ENCODE measurements around the gene SMIM35.

SMIM35 gene

DNA sequence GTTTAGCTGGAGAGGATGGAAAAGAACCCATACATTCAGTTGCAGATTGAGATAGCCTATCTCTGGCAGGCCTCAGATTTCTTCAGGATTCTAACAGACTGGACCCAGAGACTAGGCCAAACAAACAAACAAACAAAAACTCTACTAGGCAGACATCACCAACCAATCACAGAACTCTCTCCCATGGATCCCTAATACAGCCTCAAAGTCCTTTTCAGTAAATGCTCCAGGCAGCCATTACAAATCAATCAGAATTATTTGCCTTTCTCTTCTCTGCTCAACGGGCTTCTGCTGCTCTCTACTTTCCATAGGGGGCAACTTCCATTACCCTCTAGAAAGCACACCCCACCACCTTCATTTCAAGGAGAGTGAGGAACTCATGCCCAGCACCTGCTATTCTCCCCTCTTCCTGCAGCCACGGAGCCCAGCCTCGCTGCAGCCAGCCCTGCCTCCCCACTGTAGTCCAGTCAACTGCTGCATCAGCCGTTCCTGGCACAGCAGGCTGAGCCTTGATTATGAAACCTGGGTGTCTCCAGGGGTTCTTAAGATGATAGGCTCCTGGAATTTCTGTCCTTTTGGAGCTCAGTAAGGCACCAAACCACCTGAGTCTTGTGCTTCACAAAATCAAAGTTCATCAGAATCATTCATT, 19.0 kb upstream of the SMIM35 start:
- no peak for DNase-seq (ENCODE audit: extremely low spot score)
- ChIA-PET POLR2A (no interaction called here), CTCF (no interaction called here)
- no peak for TF ChIP-seq ZNF384 (IDR thresholded peaks at IDR 0.05)
- no peak for TF ChIP-seq FOXK2 (IDR thresholded peaks at IDR 0.05)
- TF ChIP-seq LEF1 (IDR thresholded peaks at IDR 0.05; ENCODE audit: borderline replicate concordance) = no peak

GRCh38 chr11:118104491-118104890, 17.7 kb upstream of the SMIM35 start:
- TF ChIP-seq CTBP1 (IDR thresholded peaks at IDR 0.05; ENCODE audit: borderline replicate concordance) (no peak), BHLHE40 (IDR thresholded peaks at IDR 0.05; ENCODE audit: borderline replicate concordance) (no peak), ELF4 (IDR thresholded peaks at IDR 0.05) (no peak), FOXK2 (IDR thresholded peaks at IDR 0.05) (no peak), NFRKB (IDR thresholded peaks at IDR 0.05) (no peak), ARNT (IDR thresholded peaks at IDR 0.05) (no peak), HDGF (IDR thresholded peaks at IDR 0.05; ENCODE audit: borderline replicate concordance) (no peak), LEF1 (IDR thresholded peaks at IDR 0.05; ENCODE audit: borderline replicate concordance) (no peak), FOXM1 (IDR thresholded peaks at IDR 0.05; ENCODE audit: borderline replicate concordance) (no peak), SP1 (IDR thresholded peaks at IDR 0.05) (no peak), TARDBP (IDR thresholded peaks at IDR 0.05) (no peak), FOXA1 (IDR thresholded peaks at IDR 0.05) (no peak), L3MBTL2 (conservative IDR thresholded peaks at IDR 0.05) (no peak), SUZ12 (IDR thresholded peaks at IDR 0.05) (no peak), ZNF384 (IDR thresholded peaks at IDR 0.05) (no peak)
- TF ChIP-seq, protein P1, sequence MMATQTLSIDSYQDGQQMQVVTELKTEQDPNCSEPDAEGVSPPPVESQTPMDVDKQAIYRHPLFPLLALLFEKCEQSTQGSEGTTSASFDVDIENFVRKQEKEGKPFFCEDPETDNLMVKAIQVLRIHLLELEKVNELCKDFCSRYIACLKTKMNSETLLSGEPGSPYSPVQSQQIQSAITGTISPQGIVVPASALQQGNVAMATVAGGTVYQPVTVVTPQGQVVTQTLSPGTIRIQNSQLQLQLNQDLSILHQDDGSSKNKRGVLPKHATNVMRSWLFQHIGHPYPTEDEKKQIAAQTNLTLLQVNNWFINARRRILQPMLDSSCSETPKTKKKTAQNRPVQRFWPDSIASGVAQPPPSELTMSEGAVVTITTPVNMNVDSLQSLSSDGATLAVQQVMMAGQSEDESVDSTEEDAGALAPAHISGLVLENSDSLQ (IDR thresholded peaks at IDR 0.05) = no peak
- no peak for DNase-seq (ENCODE audit: extremely low spot score)
- CTCF ChIA-PET = no interaction called here
- POLR2A ChIA-PET = no interaction called here

DNA sequence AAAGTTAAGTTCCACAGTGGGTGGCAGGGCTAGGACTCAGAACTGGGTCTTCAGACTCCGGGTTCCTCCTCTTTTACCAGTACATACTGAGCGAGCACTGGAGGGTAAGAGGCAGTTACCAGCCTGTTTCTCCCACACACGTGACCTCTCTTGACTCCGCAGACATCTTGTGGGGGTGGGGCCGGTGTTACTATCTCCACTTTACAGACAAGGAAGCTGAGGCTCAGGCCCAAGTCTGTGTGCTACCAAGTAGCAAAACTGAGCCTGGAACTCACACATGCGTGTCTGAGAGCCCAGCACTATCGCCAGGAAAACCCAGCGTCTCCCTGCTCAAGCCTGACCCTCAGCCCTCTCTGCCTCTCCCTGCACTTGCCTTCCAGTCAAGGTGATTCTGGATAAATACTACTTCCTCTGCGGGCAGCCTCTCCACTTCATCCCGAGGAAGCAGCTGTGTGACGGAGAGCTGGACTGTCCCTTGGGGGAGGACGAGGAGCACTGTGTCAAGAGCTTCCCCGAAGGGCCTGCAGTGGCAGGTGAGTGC, 16.0 kb upstream of the SMIM35 start:
- POLR2A ChIA-PET = no interaction called here
- TF ChIP-seq BHLHE40 (IDR thresholded peaks at IDR 0.05; ENCODE audit: borderline replicate concordance) = no peak
- no peak for TF ChIP-seq TARDBP (IDR thresholded peaks at IDR 0.05)
- TF ChIP-seq ZNF384 (IDR thresholded peaks at IDR 0.05) = no peak
- no peak for TF ChIP-seq LEF1 (IDR thresholded peaks at IDR 0.05; ENCODE audit: borderline replicate concordance)
- no peak for DNase-seq (ENCODE audit: extremely low spot score)
- CTCF ChIA-PET = no interaction called here

- no peak for DNase-seq (ENCODE audit: extremely low spot score)
- no peak for TF ChIP-seq FOXM1 (IDR thresholded peaks at IDR 0.05; ENCODE audit: borderline replicate concordance)
- no peak for TF ChIP-seq ZNF384 (IDR thresholded peaks at IDR 0.05)
- no peak for TF ChIP-seq TARDBP (IDR thresholded peaks at IDR 0.05)
- TF ChIP-seq BHLHE40 (IDR thresholded peaks at IDR 0.05; ENCODE audit: borderline replicate concordance) = no peak
- no peak for TF ChIP-seq CTBP1 (IDR thresholded peaks at IDR 0.05; ENCODE audit: borderline replicate concordance)
- no peak for TF ChIP-seq HDGF (IDR thresholded peaks at IDR 0.05; ENCODE audit: borderline replicate concordance)
- no peak for TF ChIP-seq ELF4 (IDR thresholded peaks at IDR 0.05)
- TF ChIP-seq, protein P1 (IDR thresholded peaks at IDR 0.05) = no peak
- TF ChIP-seq LEF1 (IDR thresholded peaks at IDR 0.05; ENCODE audit: borderline replicate concordance) = no peak
- TF ChIP-seq FOXA1 (IDR thresholded peaks at IDR 0.05) = no peak
- no peak for TF ChIP-seq NFRKB (IDR thresholded peaks at IDR 0.05)
- no peak for TF ChIP-seq SUZ12 (IDR thresholded peaks at IDR 0.05)
- no peak for TF ChIP-seq FOXK2 (IDR thresholded peaks at IDR 0.05)
- no peak for TF ChIP-seq SP1 (IDR thresholded peaks at IDR 0.05)
- no peak for TF ChIP-seq L3MBTL2 (conservative IDR thresholded peaks at IDR 0.05)
- TF ChIP-seq ARNT (IDR thresholded peaks at IDR 0.05) = no peak
- ChIA-PET POLR2A (no interaction called here), CTCF (interaction anchor here (1.2 kb wide), 1 partner anchor 283 kb away, joined by 3 read pairs; no protein-coding TSS in a partner anchor)
Observed at GRCh38 chr11:118100691-118101232, 14.0 kb upstream of the SMIM35 start.

DNA sequence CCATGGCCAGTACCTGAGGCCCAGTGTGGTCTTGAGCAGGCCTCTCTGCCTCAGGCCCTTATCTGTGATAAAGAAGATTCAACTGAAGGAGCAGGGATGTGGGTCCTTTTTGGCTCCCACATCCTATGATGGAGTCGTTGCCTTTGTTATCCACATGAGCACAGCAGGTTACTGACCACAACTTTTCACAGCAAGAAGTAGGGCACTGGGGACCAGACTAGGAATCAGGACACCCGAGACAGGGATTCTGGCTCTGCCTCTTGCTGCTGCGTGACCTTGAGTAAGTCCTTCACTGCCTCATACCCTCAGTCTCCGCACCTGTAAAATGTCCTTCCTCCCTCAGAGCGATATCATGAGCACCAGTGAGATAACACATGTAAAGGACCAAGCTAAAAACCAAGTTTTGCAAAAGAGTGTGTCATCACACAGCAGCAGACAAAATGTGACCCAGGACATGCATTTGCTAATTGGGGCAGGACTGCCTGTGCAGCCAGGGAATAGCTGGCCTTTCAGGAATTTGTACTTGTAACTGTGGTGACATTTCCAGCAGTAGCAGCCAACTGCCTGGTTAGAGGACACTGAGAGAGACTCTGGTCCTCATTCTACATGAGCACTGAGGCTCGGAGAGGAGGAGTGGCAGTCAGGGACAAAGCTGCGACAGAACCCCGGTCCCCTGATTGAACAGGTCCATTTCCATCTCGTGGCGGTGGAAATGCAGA, 13.2 kb upstream of the SMIM35 start:
- TF ChIP-seq LEF1 (IDR thresholded peaks at IDR 0.05; ENCODE audit: borderline replicate concordance) = no peak
- TF ChIP-seq NFRKB (IDR thresholded peaks at IDR 0.05) = no peak
- TF ChIP-seq, protein P1 (IDR thresholded peaks at IDR 0.05) = no peak
- TF ChIP-seq ELF4 (IDR thresholded peaks at IDR 0.05) = no peak
- no peak for TF ChIP-seq BHLHE40 (IDR thresholded peaks at IDR 0.05; ENCODE audit: borderline replicate concordance)
- TF ChIP-seq HDGF (IDR thresholded peaks at IDR 0.05; ENCODE audit: borderline replicate concordance) = no peak
- no peak for TF ChIP-seq ZNF384 (IDR thresholded peaks at IDR 0.05)
- no peak for TF ChIP-seq FOXK2 (IDR thresholded peaks at IDR 0.05)
- no peak for TF ChIP-seq SUZ12 (IDR thresholded peaks at IDR 0.05)
- no peak for TF ChIP-seq FOXM1 (IDR thresholded peaks at IDR 0.05; ENCODE audit: borderline replicate concordance)
- TF ChIP-seq TARDBP (IDR thresholded peaks at IDR 0.05) = no peak
- TF ChIP-seq SP1 (IDR thresholded peaks at IDR 0.05) = no peak
- no peak for TF ChIP-seq L3MBTL2 (conservative IDR thresholded peaks at IDR 0.05)
- no peak for TF ChIP-seq ARNT (IDR thresholded peaks at IDR 0.05)
- TF ChIP-seq CTBP1 (IDR thresholded peaks at IDR 0.05; ENCODE audit: borderline replicate concordance) = no peak
- TF ChIP-seq FOXA1 (IDR thresholded peaks at IDR 0.05) = no peak
- ChIA-PET CTCF (interaction anchor here (1.2 kb wide), 1 partner anchor 282 kb away, joined by 3 read pairs; no protein-coding TSS in a partner anchor), POLR2A (no interaction called here)
- DNase-seq (ENCODE audit: extremely low spot score) = no peak
